Ovary (tissue), 9 donors: ENCODE data around the gene ARL8A. TPM values are rescaled to one million over a fixed set of nuclear protein-coding genes. Genes with fewer than 3 reads are reported as not detected.
"Not testable (repeated sequence)": the region's sequence is repeated elsewhere in the genome, so short reads cannot be mapped to it uniquely, and the experiment has no call there.

ENCODE experiments used
- DNase-seq, 5 donors: peaks; one replicate each; pipeline ENCODE4 v3.0.0-alpha.2; 2019 to 2020
- H3K27ac ChIP-seq, 2 donors: fragments of 200-600 bp; one replicate each; pipeline versions ENCODE4 v1.5.1 to v1.8.0; 2019 to 2022
- H3K27me3 ChIP-seq: fragments of 200-600 bp; one replicate; pipeline ENCODE4 v1.8.0; 2022
- H3K36me3 ChIP-seq: fragments of 200-600 bp; sonication (generic); one replicate; pipeline ENCODE4 v1.5.1; 2019
- H3K4me1 ChIP-seq: one replicate; pipeline ENCODE4 v1.8.1; 2013; ENCODE audit warnings: mild to moderate bottlenecking, moderate library complexity; ENCODE audit not compliant: insufficient read depth
- H3K4me3 ChIP-seq: fragments of 200-600 bp; sonication (generic); one replicate; pipeline ENCODE4 v1.5.1; 2017
- H3K9me3 ChIP-seq, 2 donors: fragments of 200-600 bp in 1 of 2; sonication (generic) in 1 of 2; one replicate each; pipeline versions ENCODE4 v1.5.1 to v1.8.1; 2013 to 2019; ENCODE audit warnings: mild to moderate bottlenecking in 1 of 2, moderate library complexity in 1 of 2
- EP300 ChIP-seq: sonication (generic); formaldehyde crosslinking; IDR thresholded peaks from one replicate; pipeline ENCODE4 v1.6.1; 2017; ENCODE audit warnings: antibody characterized with exemption
- POLR2A ChIP-seq: fragments of 450-650 bp; IDR thresholded peaks from one replicate; pipeline ENCODE4 v1.6.1; 2017; ENCODE audit warnings: antibody characterized with exemption, mild to moderate bottlenecking, moderate library complexity
- WGBS, 3 donors: extraction: QIAGEN DNeasy Blood & Tissue Kit in 1 of 3; methylation state at CpG; one replicate each; pipeline versions ENCODE4 v1.1.5 to v1.1.7; 2013 to 2017; 5-methylcytosine and 5-hydroxymethylcytosine counted together
- intact Hi-C, 4 donors: fragments of 100-400 bp; cut with DNase I; formaldehyde crosslinking; loops; one replicate each; pipeline versions ENCODE4 v1.11.0 to v1.15.1; 2022 to 2023
- polyA plus RNA-seq, 2 donors: library from polyadenylated mRNA; stranded (reverse); fragments of 200-250 nt in 1 of 2; fragments of 350-450 nt in 1 of 2; fragmentation: Illumina TruSeq in 1 of 2; extraction: RNeasy Lipid Tissue Mini Kit (QIAGEN cat#74804) in 1 of 2; gene quantifications; one replicate each; pipeline ENCODE4 v1.2.3, GENCODE V29; 2013 to 2014
- total RNA-seq, 7 donors: library from RNA; depleted of rRNA in 2 of 7; stranded (reverse); fragments of >200 nt in 2 of 7; fragmentation: NEBNext Ultra II Directional in 3 of 7; extraction: Animal tissue kit (Norgen Biotek cat#: 25700) in 3 of 7; gene quantifications; one replicate each; pipeline versions ENCODE4 v1.1.0 to v1.2.4, GENCODE V29; 2016 to 2023
- TF ChIP-seq, protein P1 (sequence below), 3 donors: fragments of 450-650 bp in 2 of 3; fragments of 200-600 bp in 1 of 3; IDR thresholded peaks; one replicate each; pipeline versions ENCODE4 v1.5.1 to v1.8.0; 2016 to 2022; ENCODE audit warnings: antibody characterized with exemption in 3 of 3, mild to moderate bottlenecking in 1 of 3
- donor health status: DM: no; HTN: no; CAD: no; lungs with moderate emphysema.
- donor health status: DM: no; HTN: no; CAD: no.
- donor health status: Bipolar disorder and iron deficiency.
- donor health status: DM: yes; HTN: yes; CAD: no.
- donor health status: DM: no; HTN: no; CAD: no.
- donor health status: DM: yes; HTN: yes; CAD: no.

The ARL8A gene
- total and polyA plus RNA-seq, 9 donors, result 20.0 to 95.9 (median 65.8) TPM

DNA sequence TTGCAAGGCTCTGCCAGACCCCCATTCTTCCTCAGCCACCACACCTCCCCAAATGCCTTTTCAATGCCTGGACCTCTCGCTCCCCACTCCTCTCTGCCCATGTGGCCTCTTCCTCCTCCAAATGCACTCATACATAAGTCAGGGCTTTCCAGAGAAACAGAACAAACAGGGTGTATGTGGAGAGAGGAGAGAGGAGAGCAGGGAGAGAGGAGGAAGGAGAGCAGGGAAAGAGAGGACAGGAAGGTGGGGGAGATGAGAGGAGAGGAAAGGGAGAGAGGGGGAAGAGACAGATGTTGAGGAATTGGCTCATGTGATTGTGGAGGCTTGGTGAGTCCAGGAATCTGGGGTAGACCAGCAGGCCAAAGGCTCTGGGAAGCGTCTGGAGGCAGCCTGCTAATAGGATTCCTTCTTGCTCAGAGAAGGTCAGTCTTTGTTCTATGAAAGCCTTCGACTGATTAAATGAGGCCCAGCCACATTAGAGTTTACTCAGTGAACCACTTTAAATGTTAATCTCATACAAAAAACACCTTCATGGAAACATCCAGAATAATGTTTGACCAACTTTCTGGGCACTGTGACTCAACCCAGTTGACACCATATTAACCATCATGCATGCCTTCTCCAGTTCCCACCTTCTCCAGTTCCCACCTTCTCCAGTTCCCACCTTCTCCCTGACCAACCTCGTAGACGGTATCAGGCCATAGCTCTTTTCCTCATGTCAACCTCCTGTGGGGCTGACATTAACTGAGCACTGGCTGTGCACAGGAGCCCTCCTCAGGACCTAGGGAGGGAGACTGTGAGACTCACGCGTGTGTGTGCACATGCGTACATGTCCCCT is 37.7 kb upstream of the ARL8A start:
- Histone ChIP-seq H3K9me3 (no peaks in the 10 kb centered on the region), H3K4me3 (no peak overlapping the region), H3K36me3 (no peaks in the 10 kb centered on the region), H3K4me1 (no peaks in the 10 kb centered on the region), H3K27me3 (no peaks in the 10 kb centered on the region), H3K27ac (no peak overlapping the region)
- intact Hi-C loops, result loop anchor here in 2 of 4 donors (10.0 kb wide), 2 partner anchors 133 to 533 kb away; partner anchors contain the start of gene SYT2 (in 1 of the 2)
- no peak for DNase-seq
- 86 to 87% (median 86%) methylated on average over 8 of the region's 8 CpGs for WGBS, 3 donors
- TF ChIP-seq POLR2A, result no peak
- TF ChIP-seq, protein P1, sequence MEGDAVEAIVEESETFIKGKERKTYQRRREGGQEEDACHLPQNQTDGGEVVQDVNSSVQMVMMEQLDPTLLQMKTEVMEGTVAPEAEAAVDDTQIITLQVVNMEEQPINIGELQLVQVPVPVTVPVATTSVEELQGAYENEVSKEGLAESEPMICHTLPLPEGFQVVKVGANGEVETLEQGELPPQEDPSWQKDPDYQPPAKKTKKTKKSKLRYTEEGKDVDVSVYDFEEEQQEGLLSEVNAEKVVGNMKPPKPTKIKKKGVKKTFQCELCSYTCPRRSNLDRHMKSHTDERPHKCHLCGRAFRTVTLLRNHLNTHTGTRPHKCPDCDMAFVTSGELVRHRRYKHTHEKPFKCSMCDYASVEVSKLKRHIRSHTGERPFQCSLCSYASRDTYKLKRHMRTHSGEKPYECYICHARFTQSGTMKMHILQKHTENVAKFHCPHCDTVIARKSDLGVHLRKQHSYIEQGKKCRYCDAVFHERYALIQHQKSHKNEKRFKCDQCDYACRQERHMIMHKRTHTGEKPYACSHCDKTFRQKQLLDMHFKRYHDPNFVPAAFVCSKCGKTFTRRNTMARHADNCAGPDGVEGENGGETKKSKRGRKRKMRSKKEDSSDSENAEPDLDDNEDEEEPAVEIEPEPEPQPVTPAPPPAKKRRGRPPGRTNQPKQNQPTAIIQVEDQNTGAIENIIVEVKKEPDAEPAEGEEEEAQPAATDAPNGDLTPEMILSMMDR (IDR thresholded peaks at IDR 0.05), result no peak
- no peak for TF ChIP-seq EP300

DNA sequence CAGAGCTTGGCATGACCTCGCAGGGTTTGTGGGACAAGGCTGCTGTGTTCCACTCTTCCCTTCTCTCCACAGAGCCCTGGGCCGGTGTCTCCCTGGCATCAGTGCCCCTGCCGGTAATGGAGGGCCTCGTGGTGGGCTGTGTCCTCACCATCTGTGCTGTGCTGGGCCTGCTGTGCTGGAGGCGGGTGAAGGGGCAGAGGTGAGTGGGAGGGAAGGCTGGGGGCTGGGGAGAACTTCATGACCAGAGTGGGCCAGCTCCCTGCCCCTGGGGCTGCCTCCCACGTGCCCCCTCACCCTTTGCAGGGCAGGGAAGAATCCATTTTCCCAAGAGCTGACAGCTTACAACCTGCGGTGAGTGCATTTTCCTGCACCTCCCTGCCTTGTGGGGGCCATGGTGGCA is 37.0 kb upstream of the ARL8A start:
- H3K27me3 ChIP-seq, result no peaks in the 10 kb centered on the region
- no peak overlapping the region for H3K27ac ChIP-seq
- no peak for DNase-seq
- H3K9me3 ChIP-seq, result no peaks in the 10 kb centered on the region
- H3K36me3 ChIP-seq, result no peaks in the 10 kb centered on the region
- intact Hi-C loops, result loop anchor here in 2 of 4 donors (10.0 kb wide), 2 partner anchors 133 to 533 kb away; partner anchors contain the start of gene SYT2 (in 1 of the 2)
- no peak for TF ChIP-seq EP300
- no peak for TF ChIP-seq POLR2A
- TF ChIP-seq, protein P1 (IDR thresholded peaks at IDR 0.05), result no peak
- no peaks in the 10 kb centered on the region for H3K4me1 ChIP-seq
- H3K4me3 ChIP-seq, result no peak overlapping the region
- WGBS, 3 donors, result 70 to 85% (median 73%) methylated on average over 7 of the region's 7 CpGs

DNA sequence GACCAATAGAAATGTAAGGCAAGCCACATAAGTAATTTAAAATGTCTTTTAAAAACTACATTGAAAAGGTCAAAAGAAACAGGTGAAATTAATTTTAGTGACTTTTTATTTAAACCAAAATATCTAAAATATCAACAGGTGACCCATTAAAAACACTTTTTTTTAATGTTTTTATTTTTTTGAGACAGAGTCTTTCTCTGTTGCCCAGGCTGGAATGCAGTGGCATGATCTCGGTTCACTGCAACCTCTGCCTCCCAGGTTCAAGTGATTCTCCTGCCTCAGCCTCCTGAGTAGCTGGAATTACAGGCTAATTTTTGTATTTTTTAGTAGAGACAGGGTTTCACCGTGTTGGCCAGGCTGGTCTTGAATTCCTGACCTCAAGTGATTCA is 36.2 kb upstream of the ARL8A start:
- intact Hi-C loops, result loop anchor here in 2 of 4 donors (10.0 kb wide), 2 partner anchors 134 to 534 kb away; partner anchors contain the start of gene SYT2 (in 1 of the 2)
- H3K9me3 ChIP-seq, H3K27ac ChIP-seq, H3K27me3 ChIP-seq, H3K4me3 ChIP-seq, H3K36me3 ChIP-seq, H3K4me1 ChIP-seq, DNase-seq: not testable (repeated sequence)
- WGBS, 3 donors, result 44 to 53% (median 46%) methylated on average over 2 of the region's 2 CpGs

DNA sequence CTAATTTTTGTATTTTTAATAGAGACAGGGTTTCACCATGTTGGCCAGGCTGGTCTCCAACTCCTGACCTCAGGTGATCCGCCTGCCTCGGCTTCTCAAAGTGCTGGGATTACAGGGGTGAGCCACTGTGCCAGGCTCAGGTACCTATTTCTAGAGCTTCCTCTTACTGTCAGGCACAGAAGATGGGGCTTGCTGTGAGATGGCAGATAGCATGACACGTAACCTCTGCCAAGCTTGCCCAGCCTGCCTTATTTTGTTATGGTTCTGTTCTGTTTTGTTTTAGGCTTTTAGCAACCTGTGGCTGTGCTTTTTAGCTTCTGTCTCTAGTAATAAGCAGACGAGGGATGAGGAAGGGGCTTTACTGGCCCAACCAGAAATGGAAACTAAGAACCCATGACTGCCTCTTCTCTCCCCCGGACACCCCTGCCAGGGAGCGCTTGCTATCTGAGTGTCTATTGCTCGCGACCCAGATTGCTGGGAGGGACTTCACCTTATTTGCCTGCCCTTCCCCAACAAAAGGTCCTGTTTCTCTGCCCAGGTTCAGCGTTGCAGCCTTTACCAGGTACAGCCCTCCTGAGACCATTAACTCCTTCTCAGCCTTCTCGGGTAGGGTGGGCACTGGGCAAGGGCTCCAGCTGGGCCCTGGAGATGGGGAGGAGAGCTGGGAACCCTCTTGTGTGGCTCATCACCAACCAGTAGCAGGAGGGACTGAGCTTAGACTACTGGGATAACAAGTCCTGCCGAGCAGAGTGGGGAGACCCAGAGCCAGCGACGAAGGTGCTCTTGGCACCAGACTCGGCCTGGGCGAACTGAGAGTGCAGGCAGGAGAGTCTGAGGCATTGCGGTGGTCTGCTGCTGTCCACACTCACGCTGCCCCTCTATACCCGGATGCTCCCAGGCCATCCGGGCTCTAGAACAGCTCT is 35.6 kb upstream of the ARL8A start:
- no peaks in the 10 kb centered on the region for H3K36me3 ChIP-seq
- H3K4me1 ChIP-seq, result no peaks in the 10 kb centered on the region
- no peak overlapping the region for H3K27ac ChIP-seq
- intact Hi-C loops, result loop anchor here in 2 of 4 donors (10.0 kb wide), 2 partner anchors 135 to 535 kb away; partner anchors contain the start of gene SYT2 (in 1 of the 2)
- no peaks in the 10 kb centered on the region for H3K27me3 ChIP-seq
- H3K4me3 ChIP-seq, result no peak overlapping the region
- H3K9me3 ChIP-seq, result no peaks in the 10 kb centered on the region
- no peak for DNase-seq
- TF ChIP-seq EP300, result no peak
- TF ChIP-seq POLR2A, result no peak
- TF ChIP-seq, protein P1 (IDR thresholded peaks at IDR 0.05), result no peak
- WGBS, 3 donors, result 59 to 64% (median 63%) methylated on average over 19 of the region's 19 CpGs
